ENCODE data around the gene CRLF2. TPM values are rescaled to one million over a fixed set of nuclear protein-coding genes. Genes with fewer than 3 reads are reported as not detected.
A peak's percentile ranks its signal among the peaks of the same experiment; 100 is the strongest.

The CRLF2 gene
- total and polyA plus RNA-seq, 2 of the 8 experiments (the other 6 are each of a cell fraction or from before 2014, with no cell fraction given): 0.06 TPM; not detected in 1

- Histone ChIP-seq H3K9me3 (ENCODE audit: insufficient read depth in 2 of 2, low read depth in 1 of 2, low read length in 1 of 2) (no peaks in the 10 kb centered on the region), H3K23me2 (ENCODE audit: low read depth, low read length) (no peaks in the 10 kb centered on the region; the same call in 1 of the 2 replicates), H2BK12ac (ENCODE audit: low read depth, low read length) (no peak overlapping the region), H4K20me1 (replicated peaks in 1 of 2; ENCODE audit: control insufficient read depth in 1 of 2, insufficient read depth in 2 of 2, low read length in 2 of 2) (no peaks in the 10 kb centered on the region), H3K27ac (ENCODE audit: low read depth, low read length) (no peak overlapping the region), H4K8ac (ENCODE audit: extremely low read depth, insufficient read depth, low read length) (no peak overlapping the region), H3K4me2 (ENCODE audit: insufficient read depth in 1 of 2, low read depth in 2 of 2, low read length in 2 of 2) (no peak overlapping the region), H2BK5ac (ENCODE audit: low read depth, low read length) (no peak overlapping the region), H2BK20ac (ENCODE audit: low read length) (peak overlapping the region; percentile 87; the same call in 1 of the 2 replicates), H3K14ac (ENCODE audit: insufficient read length) (no peak overlapping the region), H3K18ac (ENCODE audit: extremely low read depth, low read length) (no peak overlapping the region), H3K4me3 (ENCODE audit: extremely low read depth in 1 of 4, insufficient read depth in 2 of 4, low read depth in 3 of 4, low read length in 4 of 4) (no peak overlapping the region), H2BK120ac (replicated peaks; ENCODE audit: low read depth, low read length) (no peak overlapping the region), H3K56ac (replicated peaks; ENCODE audit: insufficient read length, low read depth, low read length) (no peak overlapping the region), H3K23ac (ENCODE audit: insufficient read length) (no peak overlapping the region), H4K91ac (replicated peaks; ENCODE audit: insufficient read length, low read length) (no peak overlapping the region), H4K5ac (ENCODE audit: insufficient read length, low read depth, low read length) (no peak overlapping the region), H2AFZ (ENCODE audit: low read length) (no peak overlapping the region), H3K36me3 (ENCODE audit: control insufficient read depth in 2 of 4, insufficient read depth in 4 of 4, low read length in 3 of 4) (no peaks in the 10 kb centered on the region), H2BK15ac (ENCODE audit: low read length) (no peak overlapping the region), H3K4ac (replicated peaks; ENCODE audit: insufficient read length, low read depth, low read length) (no peak overlapping the region), H2AK5ac (ENCODE audit: low read depth, low read length) (no peak overlapping the region), H3K4me1 (replicated peaks in 1 of 4; ENCODE audit: control insufficient read depth in 3 of 4, insufficient read depth in 4 of 4, low read length in 3 of 4) (peaks cover 0 to 1% (median 0%) of the 10 kb centered on the region in 4 experiments; a peak in 2 of 7 replicates), H3K9ac (replicated peaks in 1 of 4; ENCODE audit: extremely low read depth in 1 of 4, low read depth in 3 of 4, low read length in 3 of 4) (no peak overlapping the region), H3K79me1 (ENCODE audit: low read depth, low read length) (no peaks in the 10 kb centered on the region), H3K27me3 (replicated peaks in 1 of 4; ENCODE audit: control insufficient read depth in 3 of 4, extremely low read depth in 1 of 4, insufficient read depth in 3 of 4, low read length in 3 of 4) (no peaks in the 10 kb centered on the region), H3K79me2 (ENCODE audit: control insufficient read depth in 1 of 2, insufficient read depth in 2 of 2, low read length in 2 of 2) (no peaks in the 10 kb centered on the region)
- peak in 1 of 2 experiments; percentile 46 for DNase-seq (ENCODE audit: low read depth in 1 of 2, low spot score in 2 of 2)
- ChIA-PET CTCF (ENCODE audit: partially characterized antibody) (no interaction called here), POLR2A (ENCODE audit: partially characterized antibody) (no interaction called here)
- 77% methylated on average over 10 of the region's 10 CpGs; no CpG with 5 or more reads in 1 of the 2 experiments for WGBS, 2 experiments (ENCODE audit: extremely low coverage in 1 of 2, insufficient coverage in 1 of 2, insufficient read length in 1 of 2, insufficient replicate concordance in 2 of 2, low coverage in 1 of 2, low lambda C conversion rate in 2 of 2, missing lambda C conversion rate in 1 of 2)
- FAIRE-seq: no peak
- TF ChIP-seq KDM1A (IDR thresholded peaks at IDR 0.05; ENCODE audit: borderline replicate concordance, low read length): no peak
These were observed 60.4 kb downstream of the CRLF2 start for GRCh38 chrX:1152090-1152489.
